CD4-positive, alpha-beta T cell (primary cell): ENCODE measurements around the gene MEI1. TPM values are rescaled to one million over a fixed set of nuclear protein-coding genes. Genes with fewer than 3 reads are reported as not detected.
"Not testable (repeated sequence)": the region's sequence is repeated elsewhere in the genome, so short reads cannot be mapped to it uniquely, and the experiment has no call there.

Experiments used
- ATAC-seq: fragments of 200-7000 bp; cut with Tn5 transposase; one replicate; pipeline ENCODE4 v1.10.0; 2022; ENCODE audit warnings: mild to moderate bottlenecking; ENCODE audit not compliant: poor library complexity
- CTCF ChIA-PET: fragments of 350-600 bp; sonication (Branson Sonifier 250); formaldehyde crosslinking; loops from one replicate; lab custom pipeline; 2021; ENCODE audit warnings: antibody characterized with exemption, inconsistent platforms; lab: Charles Lee
- POLR2A ChIA-PET: fragments of 350-600 bp; sonication (Branson Sonifier 250); formaldehyde crosslinking; loops from one replicate; lab custom pipeline; 2021; ENCODE audit warnings: antibody characterized with exemption, inconsistent platforms; lab: Charles Lee
- DNase-seq, 14 experiments: peaks; one replicate each; pipeline ENCODE4 v3.0.0-alpha.2; 2013 to 2020; ENCODE audit warnings: mixed read lengths in 2 of 14
- H3K27ac ChIP-seq, 2 donors: one replicate each; pipeline versions ENCODE4 v1.5.1 to v1.7.0; 2013; ENCODE audit warnings: low read length in 2 of 2, low read depth in 1 of 2, mild to moderate bottlenecking in 1 of 2
- H3K27me3 ChIP-seq, 2 experiments: 1 replicate in 1 of 2; 2 replicates in 1 of 2; pipeline versions ENCODE4 v1.6.1 to v1.7.0; 2013; ENCODE audit warnings: low read length in 2 of 2, control low read depth in 1 of 2, mild to moderate bottlenecking in 1 of 2, moderate library complexity in 1 of 2; ENCODE audit not compliant: insufficient read depth in 2 of 2, control insufficient read depth in 1 of 2
- H3K36me3 ChIP-seq: one replicate; pipeline ENCODE4 v1.6.1; 2013; ENCODE audit warnings: low read length, control low read depth; ENCODE audit not compliant: insufficient read depth
- H3K4me1 ChIP-seq: one replicate; pipeline ENCODE4 v1.6.1; 2013; ENCODE audit warnings: low read length, control low read depth; ENCODE audit not compliant: insufficient read depth
- H3K4me3 ChIP-seq: one replicate; pipeline ENCODE4 v1.5.1; 2013; ENCODE audit warnings: mild to moderate bottlenecking, low read length, moderate library complexity
- H3K9me3 ChIP-seq, 2 experiments: 1 replicate in 1 of 2; 2 replicates in 1 of 2; pipeline versions ENCODE4 v1.6.1 to v1.7.0; 2013; ENCODE audit warnings: low read length in 2 of 2, mild to moderate bottlenecking in 2 of 2, control low read depth in 1 of 2, moderate library complexity in 1 of 2; ENCODE audit not compliant: control insufficient read depth in 1 of 2, insufficient read depth in 1 of 2
- H3K27ac Mint-ChIP-seq: one replicate; pipeline ENCODE4 v1.8.0; 2020; ENCODE audit warnings: mixed read lengths
- H3K27me3 Mint-ChIP-seq: one replicate; pipeline ENCODE4 v1.8.0; 2021; ENCODE audit warnings: mixed read lengths
- H3K36me3 Mint-ChIP-seq: one replicate; pipeline ENCODE4 v1.8.0; 2021; ENCODE audit warnings: low read depth, mixed read lengths
- H3K4me1 Mint-ChIP-seq: one replicate; pipeline ENCODE4 v1.8.0; 2021; ENCODE audit warnings: low read depth, mixed read lengths
- H3K4me3 Mint-ChIP-seq: one replicate; pipeline ENCODE4 v1.8.0; 2020; ENCODE audit warnings: mild to moderate bottlenecking, mixed read lengths
- H3K9me3 Mint-ChIP-seq: one replicate; pipeline ENCODE4 v1.8.0; 2020; ENCODE audit warnings: mixed read lengths
- CTCF ChIP-seq: fragments of 200-600 bp; IDR thresholded peaks from one replicate; pipeline ENCODE4 v1.8.0; 2022; ENCODE audit warnings: antibody characterized with exemption, mild to moderate bottlenecking
- intact Hi-C, 2 experiments: fragments of 100-400 bp; cut with DNase I in 1 of 2; cut with micrococcal nuclease in 1 of 2; formaldehyde crosslinking; loops; one replicate each; pipeline versions ENCODE4 v1.15.1 to v1.9.0; 2023 to 2025; cut with DNase I, micrococcal nuclease
- total RNA-seq, 174 experiments: library from RNA in 2 of 174; stranded (reverse) in 2 of 174; gene quantifications; one replicate each; pipeline ENCODE4 v1.2.3 and lab custom pipeline; 2021 to 2026

MEI1 gene
- total RNA-seq, 2 experiments from 2014 or later: 64.4 to 81.0 TPM

- CTCF ChIA-PET: interaction anchor here (1.0 to 1.6 kb wide), 2 partner anchors 13 to 17 kb away, joined by 4 to 6 read pairs; no protein-coding TSS in a partner anchor
- peaks cover 56% of the 10 kb centered on the region for H3K4me1 Mint-ChIP-seq
Observed at GRCh38 chr22:41683616-41684015, 15.7 kb upstream of the MEI1 start.

GRCh38 chr22:41684194-41684593, 15.1 kb upstream of the MEI1 start:
- H3K27me3 ChIP-seq: no peaks in the 10 kb centered on the region
- peaks cover 16% of the 10 kb centered on the region for H3K36me3 ChIP-seq
- no peak for DNase-seq
- Mint-ChIP-seq H3K27me3 (no peaks in the 10 kb centered on the region), H3K36me3 (peaks cover 56% of the 10 kb centered on the region), H3K9me3 (no peaks in the 10 kb centered on the region), H3K27ac (peak overlapping the region; percentile 98), H3K4me1 (peaks cover 60% of the 10 kb centered on the region), H3K4me3 (peak overlapping the region; percentile 35)
- H3K4me3 ChIP-seq: no peak overlapping the region
- no peaks in the 10 kb centered on the region for H3K9me3 ChIP-seq
- CTCF ChIA-PET: interaction anchor here (1.0 to 1.6 kb wide), 2 partner anchors 13 to 17 kb away, joined by 4 to 6 read pairs; no protein-coding TSS in a partner anchor
- no peak for TF ChIP-seq CTCF
- ATAC-seq: no peak
- intact Hi-C loops: loop anchor here in 1 of 2 experiments (5.0 kb wide), 1 partner anchor 62 kb away; the partner anchor contains the start of genes DESI1 and XRCC6
- H3K27ac ChIP-seq: no peak overlapping the region
- POLR2A ChIA-PET: no interaction called here
- peaks cover 54% of the 10 kb centered on the region for H3K4me1 ChIP-seq

More at GRCh38 chr22:41683616-41684015, 15.7 kb upstream of the MEI1 start:
- intact Hi-C loops: loop anchor here in 1 of 2 experiments (5.0 kb wide), 1 partner anchor 61 kb away; the partner anchor contains the start of genes DESI1 and XRCC6
- DNase-seq: no peak
- H3K27me3 ChIP-seq: no peaks in the 10 kb centered on the region
- ATAC-seq: no peak
- H3K9me3 ChIP-seq: no peaks in the 10 kb centered on the region
- H3K4me1 ChIP-seq: peaks cover 50% of the 10 kb centered on the region
- POLR2A ChIA-PET: no interaction called here
- H3K36me3 ChIP-seq: peaks cover 22% of the 10 kb centered on the region
- H3K4me3 ChIP-seq: no peak overlapping the region
- Mint-ChIP-seq H3K27me3 (no peaks in the 10 kb centered on the region), H3K27ac (peak overlapping the region; percentile 98), H3K4me3 (peak overlapping the region; percentile 97), H3K36me3 (peaks cover 56% of the 10 kb centered on the region), H3K9me3 (no peaks in the 10 kb centered on the region)
- H3K27ac ChIP-seq: peak overlapping the region in 1 of 2 donors; percentile 95
- TF ChIP-seq CTCF: no peak

- intact Hi-C loops, H3K27ac ChIP-seq, DNase-seq, H3K4me3 ChIP-seq, H3K27me3 Mint-ChIP-seq, H3K9me3 ChIP-seq, ATAC-seq, H3K9me3 Mint-ChIP-seq, H3K27me3 ChIP-seq, H3K36me3 ChIP-seq: not testable (repeated sequence)
- H3K4me1 ChIP-seq: peaks cover 48% of the 10 kb centered on the region
- H3K4me1 Mint-ChIP-seq: peaks cover 51% of the 10 kb centered on the region
- peaks cover 36% of the 10 kb centered on the region for H3K36me3 Mint-ChIP-seq
- ChIA-PET POLR2A (interaction anchor here (1.0 to 3.4 kb wide), 3 partner anchors 14 to 253 kb away, joined by 3 to 52 read pairs (median 4); no protein-coding TSS in a partner anchor), CTCF (interaction anchor here (2.7 to 3.1 kb wide), 2 partner anchors 10 to 20 kb away, joined by 21 to 22 read pairs; no protein-coding TSS in a partner anchor)
- peak overlapping the region; percentile 96 for H3K4me3 Mint-ChIP-seq
- H3K27ac Mint-ChIP-seq: peak overlapping the region; percentile 99
Observed at GRCh38 chr22:41686890-41687289, 12.4 kb upstream of the MEI1 start.
